Spinal cord (tissue), 10 donors: ENCODE measurements around the gene NOS3. TPM values are rescaled to one million over a fixed set of nuclear protein-coding genes. Genes with fewer than 3 reads are reported as not detected.

Source experiments
- DNase-seq, 6 donors: peaks; one replicate each; pipeline versions ENCODE4 v3.0.0 to v3.0.0-alpha.2; 2013 to 2015; ENCODE audit warnings: low spot score in 6 of 6, low read depth in 4 of 6
- H3K27ac ChIP-seq: one replicate; pipeline ENCODE4 v1.5.1; 2013; ENCODE audit warnings: low read depth, low read length, control low read depth
- H3K27me3 ChIP-seq: one replicate; pipeline ENCODE4 v1.6.1; 2013; ENCODE audit warnings: low read length; ENCODE audit not compliant: control insufficient read depth, insufficient read depth
- H3K36me3 ChIP-seq: one replicate; pipeline ENCODE4 v1.6.1; 2013; ENCODE audit warnings: low read length; ENCODE audit not compliant: control insufficient read depth, insufficient read depth
- H3K4me1 ChIP-seq: one replicate; pipeline ENCODE4 v1.6.1; 2013; ENCODE audit warnings: low read length; ENCODE audit not compliant: control insufficient read depth, insufficient read depth
- H3K4me3 ChIP-seq: one replicate; pipeline ENCODE4 v1.5.1; 2013; ENCODE audit warnings: low read depth, low read length, control low read depth
- H3K9me3 ChIP-seq: one replicate; pipeline ENCODE4 v1.6.1; 2013; ENCODE audit warnings: low read length; ENCODE audit not compliant: control insufficient read depth, insufficient read depth
- WGBS: methylation state at CpG from one replicate; pipeline ENCODE4 v1.1.5; 2013; ENCODE audit warnings: missing lambda C conversion rate; ENCODE audit not compliant: insufficient coverage; 5-methylcytosine and 5-hydroxymethylcytosine counted together
- polyA plus RNA-seq, 2 donors: library from polyadenylated mRNA; unstranded; fragments of 120-200 nt; gene quantifications; one replicate each; pipeline ENCODE4 v1.2.1, GENCODE V29; 2013; ENCODE audit not compliant: insufficient read length in 2 of 2
- total RNA-seq, 2 donors: library from RNA; depleted of rRNA in 1 of 2; stranded (reverse); fragments of 120-200 nt in 1 of 2; fragments of >200 nt in 1 of 2; gene quantifications; one replicate each; pipeline versions ENCODE4 v1.2.3 to v1.2.4, GENCODE V29; 2013 to 2014
- donor health status: healthy.

Gene NOS3
- total and polyA plus RNA-seq, 4 donors = 2.4 to 13.4 (median 9.3) TPM

GRCh38 chr7:150952331-150953050 lies 38.3 kb upstream of the NOS3 start:
- WGBS = 94% methylated on average over 32 of the region's 33 CpGs
- Histone ChIP-seq H3K4me3 (no peak overlapping the region), H3K4me1 (peaks cover 61% of the 10 kb centered on the region), H3K27ac (no peak overlapping the region), H3K9me3 (no peaks in the 10 kb centered on the region), H3K27me3 (no peaks in the 10 kb centered on the region), H3K36me3 (peaks cover 88% of the 10 kb centered on the region)
- DNase-seq = no peak

DNA sequence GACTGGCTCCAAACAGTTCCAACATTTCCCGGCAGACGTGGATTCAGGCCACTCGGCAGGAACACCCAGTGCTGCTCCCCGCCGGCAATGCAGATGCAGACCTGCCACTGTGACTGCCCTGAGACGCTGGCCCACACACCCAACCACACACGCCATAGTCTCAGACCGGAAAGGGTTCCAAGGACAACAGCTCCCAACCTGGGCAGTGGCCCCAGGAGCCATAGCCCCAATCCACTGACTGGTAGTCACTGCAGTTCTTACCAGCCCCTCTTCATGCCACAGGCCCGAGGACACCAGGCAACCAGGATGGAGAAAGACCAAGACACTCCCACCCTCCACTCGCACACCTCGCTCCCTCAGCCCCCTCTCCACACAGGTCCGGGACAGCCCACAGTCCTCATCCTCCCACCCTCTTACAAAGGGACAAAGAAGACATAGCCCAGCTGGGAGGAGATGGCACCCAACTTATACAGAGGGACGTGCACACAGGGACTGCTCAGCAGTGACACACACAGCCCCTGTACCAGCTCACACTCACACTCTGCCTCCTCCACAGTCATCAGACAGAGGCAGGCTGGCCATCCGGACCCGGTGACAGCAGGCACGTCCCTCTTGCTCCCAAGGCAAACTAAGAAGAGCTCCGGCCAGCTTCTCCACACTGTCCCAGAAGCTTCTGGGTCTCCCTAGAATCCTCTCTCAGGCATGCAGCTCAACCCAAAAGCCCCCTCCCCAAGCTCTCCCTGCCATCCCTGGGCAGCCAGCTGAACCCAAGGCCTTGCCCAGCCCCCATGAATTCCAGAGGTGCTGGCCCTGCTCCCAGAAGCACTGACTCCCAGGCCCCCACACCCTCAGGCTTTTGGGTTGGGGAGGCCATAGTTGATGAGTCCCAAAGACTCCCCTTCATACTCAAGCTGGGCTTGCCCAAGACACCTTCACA lies 37.5 kb upstream of the NOS3 start:
- Histone ChIP-seq H3K4me3 (no peak overlapping the region), H3K4me1 (peaks cover 58% of the 10 kb centered on the region)

DNA sequence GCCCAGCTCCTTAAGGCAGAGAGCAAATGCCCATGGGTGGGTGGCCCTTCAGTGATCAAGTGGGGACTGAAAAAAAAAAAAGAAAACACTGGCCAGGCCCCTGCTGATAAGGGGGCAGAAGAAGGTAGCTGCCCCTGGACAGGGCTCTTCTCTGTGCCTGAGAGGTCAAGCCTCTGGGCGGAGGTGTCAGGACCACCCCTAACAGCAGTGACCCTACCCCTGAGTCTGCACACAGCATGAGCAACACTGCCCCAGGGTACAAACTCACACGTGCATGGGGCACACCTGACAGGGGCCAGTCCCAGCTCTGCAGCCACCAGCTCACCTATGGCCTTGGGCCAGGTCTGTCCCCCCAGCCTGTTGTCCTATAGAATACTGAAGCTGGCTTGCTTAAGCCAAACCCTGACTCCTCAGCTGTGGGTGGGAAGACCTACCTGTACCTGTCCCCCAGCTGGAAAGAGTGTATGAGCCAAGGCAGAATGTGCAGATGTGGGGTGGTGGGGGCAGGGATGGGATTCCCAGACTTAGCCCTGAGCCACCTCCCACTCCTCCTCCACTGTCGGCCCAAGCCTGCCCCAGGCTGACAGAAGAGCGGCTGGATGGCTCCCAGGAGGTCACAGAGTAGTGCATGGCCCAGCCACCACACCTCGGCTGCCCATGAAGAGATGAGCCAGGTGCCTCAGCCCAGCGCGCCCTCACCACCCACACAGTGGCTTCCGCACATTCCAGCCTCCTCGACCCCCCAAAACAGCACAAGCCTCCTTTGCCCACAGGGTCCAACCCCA lies 36.4 kb upstream of the NOS3 start:
- Histone ChIP-seq H3K36me3 (peaks cover 85% of the 10 kb centered on the region), H3K9me3 (no peaks in the 10 kb centered on the region), H3K27ac (no peak overlapping the region), H3K27me3 (peaks cover 3% of the 10 kb centered on the region), H3K4me3 (no peak overlapping the region), H3K4me1 (peaks cover 56% of the 10 kb centered on the region)
- no peak for DNase-seq
- WGBS = 89% methylated on average over 8 of the region's 9 CpGs

More for the DNA sequence above, 37.5 kb upstream of the NOS3 start:
- DNase-seq = no peak
- WGBS = 89% methylated on average over 16 of the region's 17 CpGs
- Histone ChIP-seq H3K9me3 (no peaks in the 10 kb centered on the region), H3K36me3 (peaks cover 85% of the 10 kb centered on the region), H3K27me3 (peaks cover under 1% of the 10 kb centered on the region), H3K27ac (no peak overlapping the region)

GRCh38 chr7:150954986-150955518 lies 35.8 kb upstream of the NOS3 start:
- H3K27ac ChIP-seq = peak overlapping the region; percentile 71
- H3K36me3 ChIP-seq = peaks cover 82% of the 10 kb centered on the region
- DNase-seq = no peak
- no peaks in the 10 kb centered on the region for H3K9me3 ChIP-seq
- peaks cover 3% of the 10 kb centered on the region for H3K27me3 ChIP-seq
- H3K4me3 ChIP-seq = no peak overlapping the region
- WGBS = 57% methylated on average over 20 of the region's 21 CpGs
- H3K4me1 ChIP-seq = peaks cover 49% of the 10 kb centered on the region

DNA sequence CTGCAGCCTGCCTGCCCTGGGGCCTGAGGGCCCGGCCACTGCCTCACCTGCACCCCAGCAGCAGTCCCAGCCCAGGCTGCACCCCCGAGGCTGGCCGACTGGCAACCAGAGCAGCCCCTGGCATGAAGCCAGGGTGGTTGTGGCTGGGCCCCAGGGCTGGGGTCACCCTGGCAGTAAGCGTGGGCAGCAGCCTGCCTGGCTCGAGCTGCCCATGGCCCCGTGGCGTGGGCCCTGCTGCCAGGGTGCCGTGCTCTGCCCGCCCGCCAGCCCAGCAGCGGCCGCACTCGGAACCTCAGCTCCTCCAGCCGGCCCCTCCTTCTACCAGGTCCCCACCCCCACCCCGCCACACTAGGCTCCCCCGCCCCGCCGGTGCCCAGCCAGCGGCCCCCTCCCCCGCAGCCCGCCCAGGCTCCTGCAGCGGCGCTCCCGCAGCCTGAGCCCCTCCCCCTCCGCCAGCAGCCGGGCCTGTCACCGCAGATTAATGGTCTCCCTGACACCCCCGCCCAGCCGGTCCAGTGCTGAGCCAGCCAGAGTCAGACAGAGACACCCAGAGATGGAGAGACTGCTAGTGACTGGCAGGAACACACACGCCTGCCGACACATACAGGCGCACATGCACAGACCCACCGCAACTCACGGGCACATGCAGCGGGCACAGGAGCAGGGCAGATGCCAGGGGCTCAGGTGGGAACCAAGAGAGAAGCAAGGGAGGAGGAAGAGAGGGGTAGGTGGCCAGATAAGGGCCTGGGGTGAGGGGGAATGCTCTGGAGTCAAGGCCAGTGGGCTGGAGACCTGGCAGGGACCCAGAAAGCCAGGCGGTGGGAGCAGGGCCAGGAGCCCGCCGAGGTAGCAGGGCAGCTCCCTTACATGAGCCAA lies 35.1 kb upstream of the NOS3 start:
- Histone ChIP-seq H3K9me3 (no peaks in the 10 kb centered on the region), H3K4me3 (no peak overlapping the region), H3K27ac (peak overlapping the region; percentile 71), H3K27me3 (peaks cover 3% of the 10 kb centered on the region), H3K4me1 (peaks cover 46% of the 10 kb centered on the region), H3K36me3 (peaks cover 75% of the 10 kb centered on the region)
- DNase-seq = peak in 3 of 6 donors; percentile 65 to 89 (median 83)
- WGBS = 10% methylated on average over 32 of the region's 38 CpGs

DNA sequence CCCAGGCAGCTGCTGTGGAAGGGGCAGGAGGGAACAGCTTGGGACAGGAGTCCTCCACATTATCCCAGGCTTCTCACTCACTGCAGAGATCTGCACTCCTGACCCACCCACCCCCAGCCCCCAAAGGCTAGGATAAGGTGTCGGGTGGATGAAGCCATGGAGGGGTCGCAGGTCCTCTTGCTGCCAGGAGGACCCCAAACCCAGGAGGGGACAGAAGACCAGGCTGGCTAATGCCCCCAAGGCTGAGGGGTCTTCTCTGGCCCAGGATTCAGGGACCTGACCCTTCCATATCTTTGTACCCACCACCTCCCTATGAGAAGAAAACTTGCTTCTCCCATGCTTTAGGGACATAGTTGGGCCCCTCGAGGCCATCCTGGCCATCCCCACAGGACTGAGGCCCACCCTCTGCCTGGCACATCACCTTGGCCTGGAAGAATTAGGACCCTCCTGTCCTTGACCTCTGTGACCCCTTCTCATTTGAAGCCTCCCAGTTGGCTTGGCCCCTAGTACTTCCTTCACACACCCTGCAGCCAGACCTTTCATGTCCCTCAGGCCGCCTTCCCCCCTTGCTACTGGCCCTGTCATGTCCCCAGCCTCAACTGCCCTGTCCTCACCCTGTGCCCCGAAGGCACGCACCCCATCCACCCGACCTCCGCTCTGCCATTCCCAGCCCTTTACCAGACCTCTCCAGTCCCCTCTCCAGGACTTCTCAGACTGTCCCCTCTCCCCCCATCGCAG lies 34.3 kb upstream of the NOS3 start:
- Histone ChIP-seq H3K36me3 (peaks cover 68% of the 10 kb centered on the region), H3K9me3 (no peaks in the 10 kb centered on the region), H3K4me1 (peaks cover 47% of the 10 kb centered on the region), H3K27me3 (peaks cover 3% of the 10 kb centered on the region), H3K4me3 (no peak overlapping the region), H3K27ac (peak overlapping the region; percentile 50)
- WGBS = 91% methylated on average over 7 of the region's 9 CpGs
- DNase-seq = no peak

DNA sequence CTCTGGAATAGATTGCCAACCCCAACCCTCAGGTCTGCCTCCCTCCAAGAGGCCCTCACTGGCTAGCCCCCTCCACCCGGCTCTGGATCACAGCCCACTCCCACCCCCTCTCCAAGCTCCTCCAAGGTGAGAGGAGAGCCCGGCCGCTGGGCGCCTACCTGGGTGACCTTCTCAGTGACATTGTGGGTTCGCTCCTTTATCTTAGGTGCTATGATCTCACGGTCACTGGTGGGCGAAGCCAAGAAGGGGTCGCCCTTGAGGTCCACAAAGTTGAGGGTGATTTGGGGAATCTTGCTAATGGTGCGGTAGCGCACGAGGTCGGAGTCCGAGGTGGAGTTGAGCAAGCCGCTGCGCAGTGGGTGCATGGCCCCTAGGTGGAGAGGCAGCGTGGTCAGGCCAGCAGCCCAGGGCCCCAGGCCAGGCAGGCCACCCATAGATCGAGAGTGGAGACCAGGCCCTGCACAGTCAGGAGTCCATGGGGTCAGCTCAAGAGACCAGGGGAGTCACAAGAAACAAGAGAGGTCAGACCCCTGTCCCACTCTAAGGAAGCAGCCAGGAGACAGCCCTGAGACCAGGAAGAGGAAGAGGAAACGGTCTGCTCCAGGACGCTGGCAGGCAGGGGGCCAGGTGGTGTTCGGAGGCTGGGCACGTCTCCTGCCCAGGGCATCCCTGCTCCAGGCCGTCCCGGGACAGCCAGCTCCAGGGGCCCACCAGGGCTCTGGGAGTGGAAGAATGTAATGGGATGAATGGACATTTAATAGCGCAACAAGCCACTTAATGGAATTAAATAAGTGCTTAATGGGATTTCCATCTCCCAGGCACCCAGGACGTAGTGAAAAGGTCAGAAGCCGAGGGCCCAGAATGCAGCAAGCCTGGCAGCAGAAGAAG lies 33.4 kb upstream of the NOS3 start:
- DNase-seq = no peak
- no peak overlapping the region for H3K4me3 ChIP-seq
- peaks cover 55% of the 10 kb centered on the region for H3K4me1 ChIP-seq
- peaks cover 68% of the 10 kb centered on the region for H3K36me3 ChIP-seq
- peaks cover 3% of the 10 kb centered on the region for H3K27me3 ChIP-seq
- 80% methylated on average over 26 of the region's 26 CpGs for WGBS
- H3K27ac ChIP-seq = no peak overlapping the region
- H3K9me3 ChIP-seq = no peaks in the 10 kb centered on the region
